Fibroblast of upper back skin (primary cell): ENCODE measurements around the gene SORBS1.
A peak's percentile ranks its signal among the peaks of the same experiment; 100 is the strongest.

Source experiments
- DNase-seq: peaks from one replicate; pipeline ENCODE4 v3.0.0-alpha.2; 2013

The SORBS1 gene

DNA sequence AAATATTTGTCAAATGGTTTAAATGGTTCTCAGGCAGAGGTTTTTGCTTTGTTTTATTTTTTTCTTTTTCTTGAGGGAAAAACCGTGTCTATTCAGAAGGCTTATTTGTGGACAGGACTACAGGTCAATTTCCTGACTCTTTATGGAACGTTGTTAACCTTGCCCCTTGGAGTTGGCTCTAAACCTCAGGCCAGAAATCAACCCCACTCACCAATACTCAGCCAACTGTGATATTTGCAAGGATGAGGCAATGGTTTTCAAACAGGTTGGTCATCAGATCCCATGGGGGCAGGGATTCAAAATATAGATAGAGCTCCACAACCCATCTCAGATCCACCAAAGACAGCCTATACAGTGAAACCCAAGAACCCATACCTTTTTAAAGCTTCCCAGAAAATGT lies 280.5 kb downstream of the SORBS1 start:
- DNase-seq: no peak

DNA sequence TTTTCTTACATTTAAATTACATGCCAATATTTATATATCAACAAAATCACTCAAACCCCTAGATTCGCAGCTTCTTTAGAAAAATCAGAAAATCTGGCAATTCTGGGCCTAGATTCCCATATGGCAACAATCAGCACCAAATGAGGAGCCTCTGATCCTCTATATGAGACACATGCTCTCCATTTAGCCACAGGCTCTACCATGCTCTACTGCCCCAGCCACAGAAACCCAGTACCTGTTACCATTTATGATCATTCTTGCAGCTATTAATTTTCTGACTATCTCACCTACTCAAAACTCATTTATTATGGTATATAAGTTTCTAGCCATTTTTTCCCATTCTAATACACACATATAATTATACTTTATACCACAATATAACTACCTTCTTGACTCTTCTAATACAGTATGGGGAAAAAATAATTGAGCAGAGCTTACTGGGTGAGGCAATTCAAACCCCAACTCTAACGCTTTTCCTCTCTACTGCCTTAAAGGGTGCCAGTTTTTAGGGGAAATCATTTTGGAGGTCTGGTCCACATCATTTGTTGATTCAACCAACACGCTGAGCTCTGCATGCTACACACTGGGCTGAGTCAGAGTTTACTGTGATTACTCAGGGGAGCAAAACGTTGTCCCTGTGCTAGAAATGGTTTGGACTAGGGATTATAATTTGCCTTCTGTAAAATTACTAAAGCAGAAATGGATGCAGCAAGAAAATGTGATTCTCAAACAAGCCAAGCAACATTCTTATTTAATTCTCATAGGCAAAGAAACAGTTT lies 281.9 kb downstream of the SORBS1 start:
- DNase-seq: no peak

DNA sequence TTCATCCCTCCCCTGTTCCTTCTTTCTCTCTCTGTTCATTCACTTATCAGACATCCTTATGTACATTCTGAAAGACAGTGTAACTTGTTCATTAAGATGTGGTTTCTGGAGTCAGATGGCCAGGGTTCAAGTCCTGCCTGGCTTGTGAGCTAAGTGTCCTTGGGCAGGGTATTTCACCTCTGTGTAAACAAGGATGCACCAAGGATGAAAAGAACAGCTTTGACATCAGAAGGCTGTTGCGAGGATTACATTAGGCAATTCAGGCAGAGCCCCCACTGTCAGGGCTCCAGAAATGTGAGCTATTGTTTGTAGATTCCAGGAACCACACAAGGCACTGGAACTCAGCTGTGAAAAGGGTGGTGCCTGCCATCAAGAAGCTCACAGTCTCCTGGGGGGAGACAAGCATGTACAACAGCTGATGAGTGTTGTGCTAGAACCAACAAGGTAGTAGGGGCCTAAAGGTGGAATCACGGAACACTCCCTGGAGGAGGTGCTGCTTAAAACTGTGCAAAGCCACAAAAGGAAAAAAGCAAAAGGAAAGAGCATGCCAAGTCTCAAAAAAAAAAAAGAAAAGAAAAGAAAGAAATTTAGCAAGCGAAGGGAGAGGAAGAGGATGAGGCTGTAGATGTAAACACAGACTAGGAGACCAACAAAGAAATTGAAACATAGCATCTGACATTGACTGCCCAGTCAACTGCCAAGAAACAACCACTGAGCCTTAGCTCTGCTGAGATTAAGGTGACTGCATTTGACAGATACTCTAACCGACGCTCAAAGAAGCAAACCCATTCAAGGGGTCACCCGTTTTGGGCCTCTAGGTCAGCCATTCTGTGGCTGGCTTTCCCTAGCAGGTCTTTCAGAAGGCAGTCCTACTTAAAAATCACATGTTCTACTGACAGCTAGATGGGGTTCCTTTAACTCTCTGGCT lies 282.8 kb downstream of the SORBS1 start:
- DNase-seq: peak; percentile 53

DNA sequence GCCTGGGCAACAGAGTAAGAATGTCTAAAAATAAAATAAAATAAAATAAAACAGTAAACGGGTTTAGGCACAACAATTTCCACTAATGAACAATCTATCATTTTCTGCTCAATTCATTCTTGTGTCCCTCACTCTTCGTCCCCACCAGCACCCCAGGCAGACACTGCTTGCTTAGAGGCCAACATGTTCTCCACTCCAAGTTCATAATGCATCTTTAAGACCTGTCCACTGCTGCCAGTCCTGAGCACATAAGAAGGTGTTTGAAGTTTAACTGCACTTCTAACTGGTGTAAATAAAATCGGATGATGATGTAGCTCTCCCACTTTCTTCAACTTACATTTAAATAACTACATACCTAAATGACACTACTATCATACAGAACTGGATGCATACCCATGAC lies 283.6 kb downstream of the SORBS1 start:
- DNase-seq: no peak

DNA sequence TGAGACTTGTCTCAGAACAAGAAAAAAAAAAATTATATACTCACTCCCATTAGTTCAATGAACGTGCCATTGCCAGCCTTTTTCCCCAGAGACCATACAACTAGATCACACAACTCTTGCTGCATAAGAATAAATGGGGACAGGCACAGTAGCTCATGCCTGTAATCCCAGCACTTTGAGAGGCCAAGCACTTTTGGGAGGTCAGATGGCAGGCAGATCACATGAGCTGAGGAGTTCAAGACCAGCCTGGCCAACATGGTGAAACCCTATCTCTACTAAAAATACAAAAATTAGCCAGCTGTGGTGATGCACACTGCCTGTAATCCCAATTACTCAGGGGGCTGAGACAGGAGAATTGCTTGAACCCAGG lies 284.0 kb downstream of the SORBS1 start:
- no peak for DNase-seq

GRCh38 chr10:95276367-95277200 lies 284.6 kb downstream of the SORBS1 start:
- no peak for DNase-seq

DNA sequence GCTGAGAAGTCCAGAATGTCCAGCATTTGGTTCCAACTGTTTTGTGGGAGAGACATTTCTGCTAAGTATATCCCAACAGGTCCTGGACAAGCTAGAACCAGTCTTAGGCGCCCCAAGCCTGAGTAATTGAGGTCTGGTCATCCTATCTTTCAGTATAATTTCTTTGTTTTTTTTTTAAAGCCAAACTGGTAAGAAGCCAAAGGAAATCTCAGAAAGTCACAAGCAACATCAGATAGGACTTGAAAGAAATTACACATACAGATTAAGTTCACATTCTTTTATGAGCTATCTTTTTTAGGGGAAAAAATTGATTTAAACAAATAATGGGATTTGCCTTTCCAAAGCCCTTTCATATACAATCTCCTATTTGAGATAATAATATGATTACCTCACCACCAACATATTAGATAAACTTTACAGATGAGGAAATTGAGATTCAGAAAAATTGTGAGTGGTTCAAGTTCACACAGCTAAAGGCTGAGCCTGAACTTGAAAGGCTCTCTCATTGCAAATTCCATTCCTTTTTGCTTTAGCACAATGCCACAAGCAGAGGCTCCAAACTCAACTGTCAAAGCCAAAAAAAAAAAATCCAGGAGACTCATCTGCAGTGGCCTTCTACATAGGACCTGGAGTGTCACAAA lies 285.3 kb downstream of the SORBS1 start:
- no peak for DNase-seq

DNA sequence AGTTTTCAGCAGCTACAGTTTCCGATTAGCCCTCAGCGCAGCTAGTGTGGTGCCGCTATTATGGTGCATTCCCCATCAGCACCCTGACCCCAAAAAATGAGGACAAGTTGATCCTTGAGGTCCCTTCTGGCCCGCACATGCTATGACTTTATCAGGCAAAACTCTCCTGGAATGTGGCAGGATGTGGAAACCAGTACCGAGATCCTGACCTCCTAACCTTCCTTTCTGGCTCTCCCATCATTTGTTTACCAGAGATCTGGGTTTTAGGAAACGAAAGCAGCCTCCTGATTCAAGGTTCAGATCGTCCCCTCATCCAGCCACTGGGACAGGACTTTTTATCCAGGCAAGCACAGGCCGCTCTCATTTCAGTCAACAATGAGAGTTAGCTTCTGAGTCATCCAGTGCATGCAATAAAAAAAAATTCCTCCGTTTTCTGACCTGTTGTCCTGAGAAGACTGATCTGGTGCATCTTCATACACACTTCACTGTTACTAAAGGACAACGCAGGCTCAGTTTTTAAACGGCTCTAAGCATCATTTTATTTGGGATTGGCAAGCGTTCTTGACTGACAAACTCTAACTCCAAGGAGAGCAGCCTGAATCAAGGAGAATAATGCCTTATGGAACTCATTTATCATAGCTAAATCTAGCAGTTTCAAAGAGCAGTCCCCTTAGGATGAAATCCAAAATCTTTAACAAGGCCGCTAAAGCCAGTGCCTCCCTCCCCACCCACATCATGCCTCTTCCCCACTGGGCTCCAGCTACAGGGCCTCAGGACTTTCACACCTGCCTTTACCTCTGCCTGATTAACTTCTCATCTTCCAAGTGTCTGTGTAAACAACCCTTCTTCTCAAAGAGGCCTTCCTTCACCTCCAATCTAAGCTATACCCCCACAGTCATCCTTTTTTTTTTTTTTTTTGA lies 287.5 kb downstream of the SORBS1 start:
- DNase-seq: peak; percentile 71

GRCh38 chr10:95268438-95268837 lies 292.7 kb downstream of the SORBS1 start:
- no peak for DNase-seq

DNA sequence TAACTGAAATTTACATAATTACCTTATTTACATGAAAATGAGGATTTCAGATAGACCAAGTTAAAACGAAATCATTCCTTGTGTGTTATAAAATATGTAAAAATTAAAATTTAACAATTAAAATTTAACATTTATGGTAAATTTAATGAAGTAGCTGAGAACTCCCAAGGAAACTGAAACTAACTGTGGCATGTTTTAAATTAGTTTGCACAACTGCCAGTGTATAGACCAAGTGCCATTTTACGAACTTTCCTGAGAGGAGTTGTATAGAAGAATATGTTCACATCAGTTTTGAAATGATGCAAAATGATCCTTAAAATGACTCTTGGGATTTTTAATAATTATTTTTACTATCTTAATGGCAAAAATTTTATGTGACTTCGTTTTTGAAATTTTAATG lies 293.9 kb downstream of the SORBS1 start:
- no peak for DNase-seq

DNA sequence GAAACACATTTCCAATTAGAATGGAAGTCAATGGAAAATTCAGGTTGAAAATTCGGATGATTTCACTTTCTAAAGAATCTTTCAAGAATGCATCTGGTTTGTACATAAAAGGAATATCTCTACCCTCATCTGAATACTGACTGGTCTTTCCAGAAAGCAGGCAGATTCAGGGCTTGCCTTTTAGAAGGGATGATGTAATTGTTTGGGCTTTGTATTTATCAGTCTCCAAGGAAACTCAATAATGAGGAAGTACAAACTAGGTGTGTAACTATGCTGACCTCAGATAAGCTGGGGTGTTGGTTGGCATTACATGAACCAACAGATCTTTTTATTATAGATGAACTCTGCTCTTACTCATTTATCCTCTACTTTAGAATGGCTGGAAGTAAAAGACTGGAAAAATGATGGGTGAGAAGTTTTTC lies 294.5 kb downstream of the SORBS1 start:
- peak; percentile 74 for DNase-seq

- DNase-seq: no peak
Observed at GRCh38 chr10:95265572-95265971, 295.6 kb downstream of the SORBS1 start.

DNA sequence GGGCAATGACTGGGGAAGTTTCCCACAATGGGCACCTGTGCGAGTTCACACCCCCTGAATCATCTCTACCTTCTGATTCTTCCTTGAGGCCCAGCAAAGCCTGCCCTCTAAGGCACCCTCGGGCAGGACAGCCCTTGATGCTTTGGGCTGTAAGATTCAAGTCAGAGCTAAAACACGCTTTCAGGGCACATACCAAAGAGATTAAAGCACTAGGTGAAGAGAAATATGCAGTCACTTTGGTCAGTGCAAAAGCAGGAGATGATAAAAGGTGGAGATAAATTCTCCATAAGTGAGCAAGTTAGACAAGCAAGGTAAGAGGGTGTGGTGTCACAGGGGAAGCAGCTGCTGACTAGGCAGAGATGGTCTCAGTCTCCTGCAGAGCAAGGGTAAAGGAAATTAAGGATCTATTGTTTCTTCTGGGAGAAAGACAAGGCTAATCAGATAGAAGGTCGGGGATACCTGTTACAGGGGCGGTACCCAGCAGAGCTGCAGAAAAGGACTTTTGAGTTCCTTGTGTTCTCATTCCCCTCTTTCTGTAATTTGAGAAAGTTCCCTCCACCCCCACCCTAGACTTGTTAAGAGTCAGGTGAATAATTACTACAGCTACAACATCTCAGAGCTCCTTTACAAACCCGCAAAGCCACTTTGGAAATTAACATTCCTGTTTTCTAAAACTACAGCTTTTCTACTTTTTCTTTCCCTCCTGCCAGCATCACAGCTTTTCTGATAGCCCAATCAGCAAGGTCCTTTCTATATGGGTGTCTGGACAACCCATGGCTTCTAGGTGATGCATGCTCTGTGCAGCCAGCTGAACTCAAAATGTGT lies 296.7 kb downstream of the SORBS1 start:
- DNase-seq: no peak

- no peak for DNase-seq
Observed at GRCh38 chr10:95263864-95264226, 297.3 kb downstream of the SORBS1 start.

GRCh38 chr10:95262763-95263518 lies 298.2 kb downstream of the SORBS1 start:
- DNase-seq: no peak

DNA sequence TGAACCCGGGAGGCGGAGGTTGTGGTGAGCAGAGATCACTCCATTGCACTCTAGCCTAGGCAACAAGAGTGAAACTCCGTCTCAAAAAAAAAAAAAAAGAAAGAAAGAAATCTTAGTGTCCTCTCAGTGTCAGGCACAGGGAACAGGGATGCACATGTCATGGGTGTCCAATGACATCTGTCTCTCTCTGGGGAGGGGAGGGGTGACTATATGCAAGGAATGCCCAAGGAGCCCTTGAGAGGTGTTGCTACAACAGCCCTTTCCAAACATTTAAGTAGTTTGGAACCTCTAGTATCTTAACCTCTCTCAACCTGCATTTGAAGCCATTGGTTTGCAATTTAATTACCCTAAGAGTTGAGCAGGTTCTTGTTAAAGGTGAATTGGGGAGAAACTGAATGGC lies 299.2 kb downstream of the SORBS1 start:
- DNase-seq: no peak
